ENCODE measurements around the gene BCCIP. TPM values are rescaled to one million over a fixed set of nuclear protein-coding genes. Genes with fewer than 3 reads are reported as not detected.

BCCIP gene
- total RNA-seq, 1 donor from 2014 or later = 40.0 TPM

DNA sequence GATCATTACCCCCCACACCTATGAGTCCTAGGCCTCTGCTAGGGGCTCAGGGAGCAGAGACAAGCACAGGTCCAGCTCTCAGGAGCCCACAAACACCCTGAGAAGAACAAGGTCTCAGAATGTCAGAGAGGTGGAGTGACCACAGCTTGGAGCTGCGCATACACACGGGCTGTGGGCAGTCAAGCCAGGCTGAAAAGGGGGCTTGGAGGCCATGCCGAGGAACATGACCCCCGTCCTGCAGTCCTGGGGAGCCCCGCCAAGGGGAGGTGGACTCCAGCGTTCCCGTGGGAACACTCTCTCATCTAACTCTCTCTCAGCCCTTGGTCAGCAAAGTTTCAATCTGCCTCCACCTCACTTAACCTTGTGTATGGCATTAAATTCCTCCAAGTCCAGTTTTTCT is 39.9 kb upstream of the BCCIP start:
- H3K4me3 ChIP-seq (ENCODE audit: low read depth, low read length) = no peak overlapping the region
- H3K36me3 ChIP-seq (ENCODE audit: control insufficient read depth, insufficient read depth, low read length) = no peaks in the 10 kb centered on the region
- no peak for DNase-seq (ENCODE audit: low read depth)
- TF ChIP-seq, protein P1, sequence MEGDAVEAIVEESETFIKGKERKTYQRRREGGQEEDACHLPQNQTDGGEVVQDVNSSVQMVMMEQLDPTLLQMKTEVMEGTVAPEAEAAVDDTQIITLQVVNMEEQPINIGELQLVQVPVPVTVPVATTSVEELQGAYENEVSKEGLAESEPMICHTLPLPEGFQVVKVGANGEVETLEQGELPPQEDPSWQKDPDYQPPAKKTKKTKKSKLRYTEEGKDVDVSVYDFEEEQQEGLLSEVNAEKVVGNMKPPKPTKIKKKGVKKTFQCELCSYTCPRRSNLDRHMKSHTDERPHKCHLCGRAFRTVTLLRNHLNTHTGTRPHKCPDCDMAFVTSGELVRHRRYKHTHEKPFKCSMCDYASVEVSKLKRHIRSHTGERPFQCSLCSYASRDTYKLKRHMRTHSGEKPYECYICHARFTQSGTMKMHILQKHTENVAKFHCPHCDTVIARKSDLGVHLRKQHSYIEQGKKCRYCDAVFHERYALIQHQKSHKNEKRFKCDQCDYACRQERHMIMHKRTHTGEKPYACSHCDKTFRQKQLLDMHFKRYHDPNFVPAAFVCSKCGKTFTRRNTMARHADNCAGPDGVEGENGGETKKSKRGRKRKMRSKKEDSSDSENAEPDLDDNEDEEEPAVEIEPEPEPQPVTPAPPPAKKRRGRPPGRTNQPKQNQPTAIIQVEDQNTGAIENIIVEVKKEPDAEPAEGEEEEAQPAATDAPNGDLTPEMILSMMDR (IDR thresholded peaks at IDR 0.05; ENCODE audit: insufficient read depth, low read length, poor library complexity, severe bottlenecking) = no peak
- H3K27me3 ChIP-seq (ENCODE audit: control insufficient read depth, insufficient read depth, low read length) = no peaks in the 10 kb centered on the region

- no peaks in the 10 kb centered on the region for H3K36me3 ChIP-seq (ENCODE audit: control insufficient read depth, insufficient read depth, low read length)
- TF ChIP-seq, protein P1 (IDR thresholded peaks at IDR 0.05; ENCODE audit: insufficient read depth, low read length, poor library complexity, severe bottlenecking) = no peak
- no peak for DNase-seq (ENCODE audit: low read depth)
- H3K27me3 ChIP-seq (ENCODE audit: control insufficient read depth, insufficient read depth, low read length) = no peaks in the 10 kb centered on the region
- H3K4me3 ChIP-seq (ENCODE audit: low read depth, low read length) = no peak overlapping the region
These were observed 39.4 kb upstream of the BCCIP start for GRCh38 chr10:125783957-125784356.

DNA sequence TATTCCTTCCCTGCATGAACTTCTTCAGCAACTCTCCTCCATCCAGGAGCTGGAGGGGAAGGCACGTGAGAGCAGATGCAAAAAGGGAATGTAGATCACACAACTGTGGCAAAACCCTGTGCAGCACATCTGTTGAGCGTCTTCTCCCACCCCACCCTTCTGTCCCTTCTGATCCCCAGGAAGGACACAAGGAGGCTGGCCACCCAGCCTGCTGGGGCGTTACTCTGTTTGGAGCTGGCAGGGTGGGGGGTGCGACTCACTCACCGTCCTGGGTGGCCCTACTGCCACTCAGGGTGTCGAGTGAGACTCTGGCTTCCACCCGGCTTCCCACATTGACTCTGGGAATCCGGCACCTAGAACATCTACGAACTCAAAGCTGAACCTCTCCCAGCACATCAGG is 37.6 kb upstream of the BCCIP start:
- DNase-seq (ENCODE audit: low read depth) = no peak
- H3K36me3 ChIP-seq (ENCODE audit: control insufficient read depth, insufficient read depth, low read length) = no peaks in the 10 kb centered on the region
- TF ChIP-seq, protein P1 (IDR thresholded peaks at IDR 0.05; ENCODE audit: insufficient read depth, low read length, poor library complexity, severe bottlenecking) = no peak
- H3K4me3 ChIP-seq (ENCODE audit: low read depth, low read length) = no peak overlapping the region
- no peaks in the 10 kb centered on the region for H3K27me3 ChIP-seq (ENCODE audit: control insufficient read depth, insufficient read depth, low read length)

GRCh38 chr10:125788156-125789034 is 35.0 kb upstream of the BCCIP start:
- no peaks in the 10 kb centered on the region for H3K36me3 ChIP-seq (ENCODE audit: control insufficient read depth, insufficient read depth, low read length)
- no peaks in the 10 kb centered on the region for H3K27me3 ChIP-seq (ENCODE audit: control insufficient read depth, insufficient read depth, low read length)
- H3K4me3 ChIP-seq (ENCODE audit: low read depth, low read length) = no peak overlapping the region
- no peak for DNase-seq (ENCODE audit: low read depth)
- TF ChIP-seq, protein P1 (IDR thresholded peaks at IDR 0.05; ENCODE audit: insufficient read depth, low read length, poor library complexity, severe bottlenecking) = no peak

GRCh38 chr10:125792342-125793300 is 30.7 kb upstream of the BCCIP start:
- H3K4me3 ChIP-seq (ENCODE audit: low read depth, low read length) = no peak overlapping the region
- H3K27me3 ChIP-seq (ENCODE audit: control insufficient read depth, insufficient read depth, low read length) = no peaks in the 10 kb centered on the region
- TF ChIP-seq, protein P1 (IDR thresholded peaks at IDR 0.05; ENCODE audit: insufficient read depth, low read length, poor library complexity, severe bottlenecking) = no peak
- H3K36me3 ChIP-seq (ENCODE audit: control insufficient read depth, insufficient read depth, low read length) = no peaks in the 10 kb centered on the region
- DNase-seq (ENCODE audit: low read depth) = no peak

Data from kidney epithelial cell (primary cell).